Right atrium auricular region (tissue), 2 donors: ENCODE results near the gene TMEM51. TPM values are rescaled to one million over a fixed set of nuclear protein-coding genes. Genes with fewer than 3 reads are reported as not detected.

Source experiments
- DNase-seq: peaks from one replicate; pipeline ENCODE4 v3.0.0-alpha.2; 2019; ENCODE audit warnings: low spot score
- H3K27ac ChIP-seq, 2 donors: fragments of 200-600 bp; sonication (generic); 1 replicate in 1 of 2; 2 replicates in 1 of 2; pipeline ENCODE4 v1.5.1; 2016 to 2019
- H3K27me3 ChIP-seq, 2 donors: fragments of 200-600 bp; sonication (generic); one replicate each; pipeline versions ENCODE4 v1.5.1 to v1.6.0; 2017 to 2019
- H3K36me3 ChIP-seq: fragments of 200-600 bp; sonication (generic); one replicate; pipeline ENCODE4 v1.5.1; 2016
- H3K4me1 ChIP-seq, 2 donors: fragments of 200-600 bp; sonication (generic); one replicate each; pipeline versions ENCODE4 v1.5.1 to v1.6.0; 2017 to 2019
- H3K4me3 ChIP-seq, 2 donors: fragments of 200-600 bp; sonication (generic); 1 replicate in 1 of 2; 2 replicates in 1 of 2; pipeline ENCODE4 v1.5.1; 2017 to 2019; ENCODE audit warnings: mild to moderate bottlenecking in 1 of 2, moderate library complexity in 1 of 2
- H3K9me3 ChIP-seq, 2 donors: fragments of 200-600 bp; sonication (generic); one replicate each; pipeline ENCODE4 v1.5.1; 2019
- total RNA-seq, 2 donors: library from RNA; depleted of rRNA; stranded (reverse); fragments of >200 nt; gene quantifications; one replicate each; pipeline ENCODE4 v1.1.0, GENCODE V29; 2016
- TF ChIP-seq, protein P1 (sequence below), 2 donors: fragments of 200-600 bp; sonication (generic); IDR thresholded peaks; one replicate each; pipeline ENCODE4 v1.5.1; 2019; ENCODE audit warnings: antibody characterized with exemption in 2 of 2

Gene TMEM51, protein sequence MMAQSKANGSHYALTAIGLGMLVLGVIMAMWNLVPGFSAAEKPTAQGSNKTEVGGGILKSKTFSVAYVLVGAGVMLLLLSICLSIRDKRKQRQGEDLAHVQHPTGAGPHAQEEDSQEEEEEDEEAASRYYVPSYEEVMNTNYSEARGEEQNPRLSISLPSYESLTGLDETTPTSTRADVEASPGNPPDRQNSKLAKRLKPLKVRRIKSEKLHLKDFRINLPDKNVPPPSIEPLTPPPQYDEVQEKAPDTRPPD
- 1 to 10 TPM; 3.2 to 6.6 TPM for total RNA-seq

DNA sequence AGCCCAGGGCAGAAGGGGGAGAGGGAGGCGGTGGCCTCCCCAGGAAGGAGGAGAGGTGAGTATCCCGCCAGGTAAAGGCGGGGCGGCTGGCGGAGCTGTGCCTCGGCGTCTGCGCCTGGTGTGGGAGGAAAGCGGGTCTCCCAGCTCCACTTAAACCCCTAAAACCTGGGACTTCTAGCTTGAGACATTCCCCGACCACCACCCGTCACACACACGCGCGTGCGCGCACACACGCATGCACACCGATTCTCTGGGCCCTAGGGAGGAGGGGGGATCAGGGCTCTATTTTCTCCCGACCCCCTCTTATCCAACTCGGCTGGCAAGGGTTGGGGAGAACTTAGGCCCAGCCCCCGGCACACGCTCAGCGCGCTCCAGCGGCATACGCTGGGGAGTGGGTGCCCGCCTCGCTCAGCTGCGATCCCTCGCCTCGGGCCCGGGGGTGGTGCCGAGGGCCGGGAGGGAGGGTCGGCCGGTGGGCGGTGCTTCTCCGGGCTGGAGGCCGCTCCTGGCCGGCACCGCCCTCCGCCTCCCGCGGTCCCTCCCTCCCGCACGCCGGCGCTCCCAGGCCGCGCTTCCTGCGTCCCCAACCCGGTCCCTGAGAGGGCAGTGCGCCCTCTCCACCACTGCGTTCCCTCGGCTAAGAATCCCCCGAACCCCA lies at the start of gene TMEM51:
Gene TMEM51, plus strand, starts transcription at position 564 of the 658 bp plus-strand sequence. CDS start 61,341 bp downstream, outside the sequence.
- TF ChIP-seq, protein P1, sequence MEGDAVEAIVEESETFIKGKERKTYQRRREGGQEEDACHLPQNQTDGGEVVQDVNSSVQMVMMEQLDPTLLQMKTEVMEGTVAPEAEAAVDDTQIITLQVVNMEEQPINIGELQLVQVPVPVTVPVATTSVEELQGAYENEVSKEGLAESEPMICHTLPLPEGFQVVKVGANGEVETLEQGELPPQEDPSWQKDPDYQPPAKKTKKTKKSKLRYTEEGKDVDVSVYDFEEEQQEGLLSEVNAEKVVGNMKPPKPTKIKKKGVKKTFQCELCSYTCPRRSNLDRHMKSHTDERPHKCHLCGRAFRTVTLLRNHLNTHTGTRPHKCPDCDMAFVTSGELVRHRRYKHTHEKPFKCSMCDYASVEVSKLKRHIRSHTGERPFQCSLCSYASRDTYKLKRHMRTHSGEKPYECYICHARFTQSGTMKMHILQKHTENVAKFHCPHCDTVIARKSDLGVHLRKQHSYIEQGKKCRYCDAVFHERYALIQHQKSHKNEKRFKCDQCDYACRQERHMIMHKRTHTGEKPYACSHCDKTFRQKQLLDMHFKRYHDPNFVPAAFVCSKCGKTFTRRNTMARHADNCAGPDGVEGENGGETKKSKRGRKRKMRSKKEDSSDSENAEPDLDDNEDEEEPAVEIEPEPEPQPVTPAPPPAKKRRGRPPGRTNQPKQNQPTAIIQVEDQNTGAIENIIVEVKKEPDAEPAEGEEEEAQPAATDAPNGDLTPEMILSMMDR (IDR thresholded peaks at IDR 0.05) = no peak
- no peaks in the 10 kb centered on the region for H3K9me3 ChIP-seq
- no peak for DNase-seq
- no peaks in the 10 kb centered on the region for H3K36me3 ChIP-seq
- no peaks in the 10 kb centered on the region for H3K27me3 ChIP-seq
- H3K4me3 ChIP-seq = peak within 1 kb of the TSS; percentile 54 to 79
- H3K4me1 ChIP-seq = peaks cover 0 to 20% of the 10 kb centered on the region in 2 donors
- peak within 1 kb of the TSS; percentile 77 for H3K27ac ChIP-seq

DNA sequence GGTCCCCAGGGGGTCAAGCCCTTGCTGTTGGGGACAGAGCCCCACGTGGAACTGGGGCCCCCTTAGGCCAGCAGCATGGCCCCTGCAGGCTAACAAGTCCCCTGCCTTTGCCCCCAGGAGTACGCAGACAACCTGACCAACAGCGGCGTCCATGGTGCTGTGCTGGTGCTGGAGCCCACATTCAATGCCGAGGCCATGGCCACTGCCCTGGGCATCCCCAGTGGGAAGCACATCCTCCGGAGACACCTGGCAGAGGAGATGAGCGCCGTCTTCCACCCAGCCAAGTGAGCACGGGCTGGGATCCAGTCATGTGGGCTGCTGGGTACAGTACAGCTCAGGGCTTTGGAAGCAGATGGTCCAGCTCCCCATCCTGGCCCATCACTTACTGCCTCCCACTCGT lies 49.6 kb upstream of the TMEM51 start:
- H3K27me3 ChIP-seq = no peaks in the 10 kb centered on the region
- no peak for DNase-seq
- no peak overlapping the region for H3K27ac ChIP-seq
- H3K9me3 ChIP-seq = no peaks in the 10 kb centered on the region
- TF ChIP-seq, protein P1 (IDR thresholded peaks at IDR 0.05) = no peak
- H3K4me3 ChIP-seq = no peak overlapping the region
- H3K4me1 ChIP-seq = no peaks in the 10 kb centered on the region
- H3K36me3 ChIP-seq = no peaks in the 10 kb centered on the region

DNA sequence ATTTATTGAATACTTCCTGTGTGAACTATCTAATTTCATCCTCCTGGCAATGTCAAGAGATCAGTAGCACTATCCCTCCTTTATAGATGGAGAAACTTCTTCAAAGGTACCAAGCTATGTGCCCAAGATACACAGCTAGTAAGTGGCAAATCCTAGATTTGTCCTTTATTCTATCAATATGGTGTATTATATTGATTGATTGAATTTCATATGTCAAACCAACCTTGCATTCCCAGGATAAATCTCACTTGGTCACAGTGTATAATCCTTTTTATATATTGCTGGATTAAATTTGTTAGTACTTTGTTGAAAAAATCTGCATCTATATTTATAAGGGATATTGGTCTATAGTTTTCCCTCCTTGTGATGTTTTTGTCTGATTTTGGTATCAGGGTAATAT lies 48.8 kb upstream of the TMEM51 start:
- Histone ChIP-seq H3K36me3 (no peaks in the 10 kb centered on the region), H3K9me3 (no peaks in the 10 kb centered on the region), H3K4me1 (no peaks in the 10 kb centered on the region), H3K27me3 (no peaks in the 10 kb centered on the region), H3K27ac (no peak overlapping the region), H3K4me3 (no peak overlapping the region)
- DNase-seq = no peak
- TF ChIP-seq, protein P1 (IDR thresholded peaks at IDR 0.05) = no peak

DNA sequence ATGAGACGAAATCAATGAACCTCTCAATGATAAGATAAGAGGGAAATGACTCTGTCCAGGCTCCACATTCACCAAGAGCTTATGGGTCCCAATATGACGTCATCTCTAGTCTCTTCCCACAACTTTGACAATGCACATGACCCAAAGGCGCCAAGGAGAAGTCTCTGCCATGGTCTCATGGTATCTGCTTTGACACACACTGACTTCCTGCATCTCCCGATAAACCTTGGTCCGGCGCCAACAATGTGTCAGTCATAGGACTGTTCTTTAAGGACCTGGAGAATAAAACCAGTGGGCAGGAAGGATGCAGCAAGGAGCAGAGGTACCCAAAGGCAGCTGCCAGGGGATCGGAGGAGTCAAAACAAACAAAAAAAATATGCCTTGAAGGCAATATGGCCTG lies 46.9 kb upstream of the TMEM51 start:
- no peak overlapping the region for H3K27ac ChIP-seq
- H3K4me1 ChIP-seq = no peaks in the 10 kb centered on the region
- H3K4me3 ChIP-seq = no peak overlapping the region
- H3K36me3 ChIP-seq = no peaks in the 10 kb centered on the region
- no peak for DNase-seq
- H3K9me3 ChIP-seq = no peaks in the 10 kb centered on the region
- TF ChIP-seq, protein P1 (IDR thresholded peaks at IDR 0.05) = no peak
- H3K27me3 ChIP-seq = no peaks in the 10 kb centered on the region

DNA sequence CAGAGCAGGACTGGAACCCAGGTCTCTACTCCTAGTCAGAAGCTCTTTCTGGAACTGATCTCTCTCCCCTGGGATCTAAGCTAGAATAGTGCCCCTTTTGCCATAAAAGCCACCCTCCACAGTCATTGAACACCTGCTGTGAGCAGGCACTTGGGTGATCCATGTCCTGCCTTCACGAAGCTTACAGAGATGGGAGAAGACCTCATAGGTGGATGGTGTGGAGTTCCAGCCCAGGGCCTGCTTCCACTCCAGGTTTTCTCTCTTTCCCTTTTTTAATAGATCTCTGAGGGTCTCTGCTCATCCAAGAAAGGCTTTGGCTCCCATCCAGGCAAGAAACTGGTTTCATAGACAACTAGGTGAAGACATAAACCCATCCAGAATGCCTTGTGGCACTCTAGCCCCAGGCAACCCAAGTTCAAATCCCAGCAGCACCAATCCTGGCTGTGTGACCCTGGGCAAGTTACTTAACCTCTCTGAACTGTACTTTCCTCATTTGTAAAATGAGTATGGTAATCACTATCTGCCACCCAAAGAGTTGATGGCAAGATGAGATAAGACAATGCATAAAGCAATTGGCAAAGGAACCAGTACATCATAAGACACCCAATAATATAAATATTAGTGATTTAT lies 46.4 kb upstream of the TMEM51 start:
- Histone ChIP-seq H3K4me3 (no peak overlapping the region), H3K27me3 (no peaks in the 10 kb centered on the region), H3K4me1 (no peaks in the 10 kb centered on the region), H3K9me3 (no peaks in the 10 kb centered on the region), H3K27ac (no peak overlapping the region), H3K36me3 (no peaks in the 10 kb centered on the region)
- DNase-seq = no peak
- TF ChIP-seq, protein P1 (IDR thresholded peaks at IDR 0.05) = no peak
